Ovary (tissue), 9 donors: ENCODE data around the gene PLK1. TPM values are rescaled to one million over a fixed set of nuclear protein-coding genes. Genes with fewer than 3 reads are reported as not detected.

ENCODE experiments used
- DNase-seq, 5 donors: peaks; one replicate each; pipeline ENCODE4 v3.0.0-alpha.2; 2019 to 2020
- H3K27ac ChIP-seq, 2 donors: fragments of 200-600 bp; one replicate each; pipeline versions ENCODE4 v1.5.1 to v1.8.0; 2019 to 2022
- H3K27me3 ChIP-seq: fragments of 200-600 bp; one replicate; pipeline ENCODE4 v1.8.0; 2022
- H3K36me3 ChIP-seq: fragments of 200-600 bp; sonication (generic); one replicate; pipeline ENCODE4 v1.5.1; 2019
- H3K4me1 ChIP-seq: one replicate; pipeline ENCODE4 v1.8.1; 2013; ENCODE audit warnings: mild to moderate bottlenecking, moderate library complexity; ENCODE audit not compliant: insufficient read depth
- H3K4me3 ChIP-seq: fragments of 200-600 bp; sonication (generic); one replicate; pipeline ENCODE4 v1.5.1; 2017
- H3K9me3 ChIP-seq, 2 donors: fragments of 200-600 bp in 1 of 2; sonication (generic) in 1 of 2; one replicate each; pipeline versions ENCODE4 v1.5.1 to v1.8.1; 2013 to 2019; ENCODE audit warnings: mild to moderate bottlenecking in 1 of 2, moderate library complexity in 1 of 2
- EP300 ChIP-seq: sonication (generic); formaldehyde crosslinking; IDR thresholded peaks from one replicate; pipeline ENCODE4 v1.6.1; 2017; ENCODE audit warnings: antibody characterized with exemption
- POLR2A ChIP-seq: fragments of 450-650 bp; IDR thresholded peaks from one replicate; pipeline ENCODE4 v1.6.1; 2017; ENCODE audit warnings: antibody characterized with exemption, mild to moderate bottlenecking, moderate library complexity
- WGBS, 3 donors: extraction: QIAGEN DNeasy Blood & Tissue Kit in 1 of 3; methylation state at CpG; one replicate each; pipeline versions ENCODE4 v1.1.5 to v1.1.7; 2013 to 2017; 5-methylcytosine and 5-hydroxymethylcytosine counted together
- intact Hi-C, 4 donors: fragments of 100-400 bp; cut with DNase I; formaldehyde crosslinking; loops; one replicate each; pipeline versions ENCODE4 v1.11.0 to v1.15.1; 2022 to 2023
- polyA plus RNA-seq, 2 donors: library from polyadenylated mRNA; stranded (reverse); fragments of 200-250 nt in 1 of 2; fragments of 350-450 nt in 1 of 2; fragmentation: Illumina TruSeq in 1 of 2; extraction: RNeasy Lipid Tissue Mini Kit (QIAGEN cat#74804) in 1 of 2; gene quantifications; one replicate each; pipeline ENCODE4 v1.2.3, GENCODE V29; 2013 to 2014
- total RNA-seq, 7 donors: library from RNA; depleted of rRNA in 2 of 7; stranded (reverse); fragments of >200 nt in 2 of 7; fragmentation: NEBNext Ultra II Directional in 3 of 7; extraction: Animal tissue kit (Norgen Biotek cat#: 25700) in 3 of 7; gene quantifications; one replicate each; pipeline versions ENCODE4 v1.1.0 to v1.2.4, GENCODE V29; 2016 to 2023
- TF ChIP-seq, protein P1 (sequence below), 3 donors: fragments of 450-650 bp in 2 of 3; fragments of 200-600 bp in 1 of 3; IDR thresholded peaks; one replicate each; pipeline versions ENCODE4 v1.5.1 to v1.8.0; 2016 to 2022; ENCODE audit warnings: antibody characterized with exemption in 3 of 3, mild to moderate bottlenecking in 1 of 3
- donor health status: DM: no; HTN: no; CAD: no; lungs with moderate emphysema.
- donor health status: DM: no; HTN: no; CAD: no.
- donor health status: Bipolar disorder and iron deficiency.
- donor health status: DM: yes; HTN: yes; CAD: no.
- donor health status: DM: no; HTN: no; CAD: no.
- donor health status: DM: yes; HTN: yes; CAD: no.

The PLK1 gene
- total and polyA plus RNA-seq, 9 donors: 1.1 to 4.7 (median 1.9) TPM

DNA sequence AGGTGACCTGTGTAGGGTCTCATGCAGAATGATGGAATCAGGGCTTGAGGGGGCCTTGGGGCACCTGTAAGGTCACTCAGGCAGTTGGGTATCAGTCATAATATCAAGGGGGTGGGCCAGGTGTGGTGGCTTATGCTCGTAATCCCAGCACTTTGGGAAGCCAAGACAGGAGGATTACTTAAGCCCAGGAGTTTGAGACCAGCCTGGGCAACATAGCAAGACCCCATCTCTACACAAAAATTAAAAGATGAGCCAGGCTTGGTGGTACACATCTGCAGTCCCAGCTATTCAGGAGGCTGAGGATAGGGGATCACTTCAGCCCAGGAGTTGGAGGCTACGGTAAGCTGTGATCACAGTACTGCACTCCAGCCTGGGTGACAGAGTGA lies 26.8 kb downstream of the PLK1 start:
- intact Hi-C loops: no loop called here
- TF ChIP-seq, protein P1, sequence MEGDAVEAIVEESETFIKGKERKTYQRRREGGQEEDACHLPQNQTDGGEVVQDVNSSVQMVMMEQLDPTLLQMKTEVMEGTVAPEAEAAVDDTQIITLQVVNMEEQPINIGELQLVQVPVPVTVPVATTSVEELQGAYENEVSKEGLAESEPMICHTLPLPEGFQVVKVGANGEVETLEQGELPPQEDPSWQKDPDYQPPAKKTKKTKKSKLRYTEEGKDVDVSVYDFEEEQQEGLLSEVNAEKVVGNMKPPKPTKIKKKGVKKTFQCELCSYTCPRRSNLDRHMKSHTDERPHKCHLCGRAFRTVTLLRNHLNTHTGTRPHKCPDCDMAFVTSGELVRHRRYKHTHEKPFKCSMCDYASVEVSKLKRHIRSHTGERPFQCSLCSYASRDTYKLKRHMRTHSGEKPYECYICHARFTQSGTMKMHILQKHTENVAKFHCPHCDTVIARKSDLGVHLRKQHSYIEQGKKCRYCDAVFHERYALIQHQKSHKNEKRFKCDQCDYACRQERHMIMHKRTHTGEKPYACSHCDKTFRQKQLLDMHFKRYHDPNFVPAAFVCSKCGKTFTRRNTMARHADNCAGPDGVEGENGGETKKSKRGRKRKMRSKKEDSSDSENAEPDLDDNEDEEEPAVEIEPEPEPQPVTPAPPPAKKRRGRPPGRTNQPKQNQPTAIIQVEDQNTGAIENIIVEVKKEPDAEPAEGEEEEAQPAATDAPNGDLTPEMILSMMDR (IDR thresholded peaks at IDR 0.05): no peak
- TF ChIP-seq EP300: no peak
- no peak for TF ChIP-seq POLR2A
- no peaks in the 10 kb centered on the region for H3K36me3 ChIP-seq
- no peak for DNase-seq
- no peak overlapping the region for H3K4me3 ChIP-seq
- H3K27ac ChIP-seq: no peak overlapping the region
- 75 to 83% (median 81%) methylated on average over 2 of the region's 2 CpGs for WGBS, 3 donors
- H3K4me1 ChIP-seq: no peaks in the 10 kb centered on the region
- H3K9me3 ChIP-seq: no peaks in the 10 kb centered on the region
- no peaks in the 10 kb centered on the region for H3K27me3 ChIP-seq

DNA sequence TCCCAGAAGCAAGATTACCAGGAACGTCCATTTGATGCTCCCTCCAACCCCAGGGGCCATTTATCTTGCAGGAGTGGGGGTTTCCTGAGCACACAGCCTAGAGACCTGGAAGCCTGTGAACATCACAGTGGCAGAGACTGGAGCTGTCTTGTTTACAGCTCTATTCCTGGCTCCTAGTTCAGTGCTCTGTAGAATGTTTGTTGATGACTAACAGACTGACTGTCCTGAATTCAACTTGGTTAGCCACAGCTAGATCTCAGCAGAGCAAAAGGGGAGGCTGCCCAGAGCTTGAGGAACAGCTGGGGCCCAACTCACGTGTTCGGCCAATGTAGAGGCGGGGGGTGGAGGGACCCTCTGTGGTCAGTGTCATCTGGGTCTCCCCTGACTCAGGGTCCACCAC lies 27.8 kb downstream of the PLK1 start:
- Histone ChIP-seq H3K9me3 (no peaks in the 10 kb centered on the region), H3K27ac (no peak overlapping the region), H3K4me1 (no peaks in the 10 kb centered on the region), H3K27me3 (no peaks in the 10 kb centered on the region), H3K36me3 (no peaks in the 10 kb centered on the region), H3K4me3 (no peak overlapping the region)
- 73 to 80% (median 75%) methylated on average over 4 of the region's 4 CpGs for WGBS, 3 donors
- TF ChIP-seq POLR2A (no peak), EP300 (no peak)
- TF ChIP-seq, protein P1 (IDR thresholded peaks at IDR 0.05): no peak
- no peak for DNase-seq
- intact Hi-C loops: no loop called here

DNA sequence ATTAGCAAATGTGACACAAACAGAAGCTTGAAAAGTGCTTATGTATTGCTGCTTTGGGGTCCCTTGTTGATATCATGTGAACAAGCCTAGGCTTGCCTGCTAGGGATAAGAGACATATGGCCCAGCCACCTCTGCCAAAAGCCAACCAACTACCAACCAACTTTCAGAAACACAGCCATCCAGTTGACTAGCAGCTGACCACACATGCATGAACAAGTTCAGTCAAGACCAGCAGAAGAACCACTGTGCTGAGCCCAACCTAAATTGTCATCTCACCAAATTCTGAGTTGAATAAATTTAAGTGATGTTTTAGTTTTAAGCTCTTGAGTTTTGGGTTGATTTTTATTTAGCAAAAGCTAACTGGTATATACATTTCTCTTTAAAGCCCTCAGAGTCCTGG lies 30.8 kb downstream of the PLK1 start:
- no peak overlapping the region for H3K27ac ChIP-seq
- DNase-seq: no peak

DNA sequence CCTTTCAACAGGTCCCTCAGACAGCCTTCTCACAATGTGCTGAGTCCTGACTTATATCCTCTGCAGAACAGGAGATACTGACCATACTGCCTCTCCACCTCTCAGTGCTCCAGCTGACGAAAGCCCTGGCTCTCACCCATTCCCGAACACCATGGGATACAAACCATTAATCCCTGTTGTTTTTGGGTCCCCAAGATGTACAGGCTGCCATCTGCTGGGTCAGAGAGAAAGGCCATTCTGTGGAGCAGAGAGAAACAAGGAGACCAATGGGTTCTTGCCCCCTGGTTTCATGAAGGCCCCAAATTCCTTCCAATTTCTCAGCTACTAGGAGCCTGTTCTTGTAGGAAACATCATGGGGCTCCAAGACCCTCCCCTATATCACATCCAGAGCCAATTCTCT lies 31.3 kb downstream of the PLK1 start:
- H3K4me3 ChIP-seq: no peak overlapping the region
- no peak for DNase-seq
- no peaks in the 10 kb centered on the region for H3K4me1 ChIP-seq
- H3K27ac ChIP-seq: no peak overlapping the region
- 61 to 76% (median 70%) methylated on average over 2 of the region's 2 CpGs for WGBS, 3 donors
- no peaks in the 10 kb centered on the region for H3K9me3 ChIP-seq
- intact Hi-C loops: no loop called here
- H3K36me3 ChIP-seq: no peaks in the 10 kb centered on the region
- TF ChIP-seq, protein P1 (IDR thresholded peaks at IDR 0.05): no peak
- TF ChIP-seq EP300: no peak
- no peak for TF ChIP-seq POLR2A
- H3K27me3 ChIP-seq: no peaks in the 10 kb centered on the region

More for the DNA sequence above, 30.8 kb downstream of the PLK1 start:
- TF ChIP-seq POLR2A (no peak), EP300 (no peak)
- TF ChIP-seq, protein P1 (IDR thresholded peaks at IDR 0.05): no peak
- Histone ChIP-seq H3K27me3 (no peaks in the 10 kb centered on the region), H3K36me3 (no peaks in the 10 kb centered on the region), H3K9me3 (no peaks in the 10 kb centered on the region), H3K4me3 (no peak overlapping the region), H3K4me1 (no peaks in the 10 kb centered on the region)
- intact Hi-C loops: no loop called here

DNA sequence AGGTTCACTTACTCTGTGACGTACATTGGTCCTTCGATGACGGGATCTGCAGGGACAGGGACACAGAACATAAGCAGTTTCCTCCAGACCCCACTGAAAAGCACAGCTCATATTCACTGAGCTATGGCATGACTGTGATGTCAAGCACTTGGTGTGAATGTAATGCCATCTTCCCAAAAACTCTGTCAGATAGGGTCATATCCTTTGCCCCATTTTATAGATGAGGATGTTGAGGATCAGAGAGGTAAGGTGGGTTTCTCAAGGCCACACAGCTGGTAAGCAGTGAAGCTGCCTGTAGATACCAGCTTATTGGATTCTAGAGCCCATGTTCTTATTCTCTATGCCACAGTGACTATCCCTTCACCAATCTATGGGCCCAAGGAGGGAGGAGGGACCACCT lies 31.8 kb downstream of the PLK1 start:
- H3K9me3 ChIP-seq: no peaks in the 10 kb centered on the region
- H3K4me3 ChIP-seq: no peak overlapping the region
- no peak for DNase-seq
- TF ChIP-seq POLR2A (no peak), EP300 (no peak)
- TF ChIP-seq, protein P1 (IDR thresholded peaks at IDR 0.05): no peak
- H3K36me3 ChIP-seq: no peaks in the 10 kb centered on the region
- H3K4me1 ChIP-seq: no peaks in the 10 kb centered on the region
- intact Hi-C loops: no loop called here
- WGBS, 3 donors: 87 to 90% (median 88%) methylated on average over 3 of the region's 3 CpGs
- no peak overlapping the region for H3K27ac ChIP-seq
- H3K27me3 ChIP-seq: no peaks in the 10 kb centered on the region
